Ureter (tissue), 1 donor: ENCODE results near the gene GORASP1. TPM values are rescaled to one million over a fixed set of nuclear protein-coding genes. Genes with fewer than 3 reads are reported as not detected.
"Not testable (repeated sequence)": the region's sequence is repeated elsewhere in the genome, so short reads cannot be mapped to it uniquely, and the experiment has no call there.

ENCODE experiments used
- DNase-seq: peaks from one replicate; pipeline ENCODE4 v3.0.0-alpha.2; 2020; ENCODE audit warnings: low spot score
- total RNA-seq: library from RNA; stranded (reverse); gene quantifications from one replicate; pipeline ENCODE4 v1.2.4, GENCODE V29; 2023
- donor health status: DM: yes; HTN: yes; CAD: no.

GORASP1 gene
- total RNA-seq, 1 donor from 2014 or later, result 92.2 TPM

DNA sequence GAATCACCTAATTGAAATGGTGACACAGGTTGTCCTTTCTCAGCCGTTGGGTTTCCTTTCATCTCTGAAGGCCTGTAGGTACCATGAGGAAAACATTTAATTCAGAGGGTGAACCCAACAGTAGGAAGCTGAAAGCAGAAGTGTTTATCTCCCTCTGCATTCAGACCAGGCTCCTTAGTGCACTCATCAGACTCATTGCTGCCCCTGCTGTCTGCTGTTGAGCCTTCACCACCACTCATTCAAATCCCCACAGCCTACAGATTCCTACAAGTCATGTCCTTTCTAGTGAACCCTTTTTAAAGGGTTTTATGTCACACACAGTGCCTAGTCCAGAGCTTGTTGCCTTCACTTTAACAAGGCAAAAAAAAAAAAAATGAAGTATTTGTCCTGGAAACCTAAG lies 42.2 kb downstream of the GORASP1 start:
- DNase-seq, result no peak

DNA sequence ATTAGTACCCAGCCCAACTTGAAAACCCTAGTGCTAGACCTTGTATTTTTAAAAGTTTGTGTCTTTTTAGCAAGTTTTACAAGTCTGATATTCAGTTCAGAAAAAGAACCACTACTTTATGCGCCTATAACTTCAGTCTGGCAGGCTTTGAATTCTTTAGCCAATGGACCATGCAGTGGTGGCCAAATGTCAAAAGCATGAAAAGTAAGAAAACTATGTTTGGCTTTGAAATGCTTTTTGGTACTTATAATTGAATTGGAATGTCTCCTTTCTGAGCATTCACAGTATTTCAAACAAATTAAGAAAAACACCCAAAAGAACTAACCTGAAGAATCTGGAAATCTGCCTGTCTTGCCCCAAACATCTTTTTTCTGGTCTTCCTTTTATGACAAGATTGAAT lies 42.8 kb downstream of the GORASP1 start:
- DNase-seq, result no peak

DNA sequence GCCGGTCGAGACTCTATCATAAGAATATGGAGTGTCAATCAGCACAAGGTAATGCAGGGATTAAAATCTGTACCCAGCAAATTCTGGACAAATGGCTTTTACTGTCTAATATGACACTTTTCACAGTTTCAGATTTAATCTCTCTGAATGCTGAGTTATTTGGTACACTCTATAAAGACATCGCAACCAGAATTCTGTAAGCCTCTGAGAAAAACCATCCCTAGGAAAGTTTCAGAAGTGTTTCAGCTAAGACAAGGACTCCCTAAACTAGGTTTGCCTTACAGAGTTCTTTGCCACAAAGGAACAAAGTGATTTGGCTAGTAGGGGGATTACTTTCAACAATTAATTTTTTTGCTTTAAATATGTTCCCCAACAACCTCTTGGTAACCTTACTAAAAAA lies 44.3 kb downstream of the GORASP1 start:
- no peak for DNase-seq

DNA sequence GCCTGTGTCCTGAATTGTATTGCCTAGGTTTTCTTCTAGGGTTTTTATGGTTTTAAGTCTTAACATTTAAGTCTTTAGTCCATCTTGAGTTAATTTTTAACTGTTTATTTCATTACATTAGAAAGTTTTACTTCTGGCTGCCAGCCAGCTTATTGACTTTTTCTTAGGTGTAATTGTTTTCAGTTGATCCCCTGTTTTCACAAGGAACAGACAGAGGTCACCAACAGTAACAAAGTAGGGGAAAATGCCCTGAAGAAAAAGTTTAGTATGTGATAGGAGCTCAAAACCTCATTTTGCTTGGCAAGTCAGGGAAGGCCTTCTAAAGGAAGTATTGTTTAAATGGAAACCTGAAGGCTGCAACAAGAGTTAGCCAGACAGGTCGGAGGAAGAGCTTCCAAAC lies 45.2 kb downstream of the GORASP1 start:
- no peak for DNase-seq

DNA sequence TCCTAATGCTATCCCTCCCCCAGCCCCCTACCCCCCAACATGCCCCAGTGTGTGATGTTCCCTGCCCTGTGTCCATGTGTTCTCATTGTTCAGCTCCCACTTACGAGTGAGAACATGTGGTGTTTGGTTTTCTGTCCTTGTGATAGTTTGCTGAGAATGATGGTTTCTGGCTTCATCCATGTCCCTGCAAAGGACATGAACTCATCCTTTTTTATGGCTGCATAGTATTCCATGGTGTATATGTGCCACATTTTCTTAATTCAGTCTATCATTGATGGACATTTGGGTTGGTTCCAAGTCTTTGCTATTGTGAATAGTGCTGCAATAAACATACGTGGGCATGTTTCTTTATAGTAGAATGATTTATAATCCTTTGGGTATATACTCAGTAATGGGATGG lies 46.2 kb downstream of the GORASP1 start:
- not testable (repeated sequence) for DNase-seq

DNA sequence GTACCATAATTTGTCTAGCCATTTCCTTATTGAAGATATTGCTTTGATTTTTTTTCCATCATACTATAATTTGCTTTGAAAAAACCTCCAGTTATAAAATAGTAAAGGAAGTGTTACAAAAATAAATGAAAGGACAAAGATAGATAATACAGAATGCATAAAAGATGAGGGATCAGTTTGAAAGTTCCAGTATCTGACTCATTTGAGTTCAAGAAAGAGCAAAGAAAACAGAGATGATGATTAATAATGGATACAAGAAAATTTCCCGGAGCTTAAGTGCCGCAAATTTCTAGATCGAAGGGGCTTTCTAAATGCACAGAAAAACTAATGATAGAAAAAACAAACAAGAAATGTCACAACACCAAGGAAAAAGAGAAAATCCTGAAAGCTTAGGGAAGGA lies 51.3 kb downstream of the GORASP1 start:
- no peak for DNase-seq

DNA sequence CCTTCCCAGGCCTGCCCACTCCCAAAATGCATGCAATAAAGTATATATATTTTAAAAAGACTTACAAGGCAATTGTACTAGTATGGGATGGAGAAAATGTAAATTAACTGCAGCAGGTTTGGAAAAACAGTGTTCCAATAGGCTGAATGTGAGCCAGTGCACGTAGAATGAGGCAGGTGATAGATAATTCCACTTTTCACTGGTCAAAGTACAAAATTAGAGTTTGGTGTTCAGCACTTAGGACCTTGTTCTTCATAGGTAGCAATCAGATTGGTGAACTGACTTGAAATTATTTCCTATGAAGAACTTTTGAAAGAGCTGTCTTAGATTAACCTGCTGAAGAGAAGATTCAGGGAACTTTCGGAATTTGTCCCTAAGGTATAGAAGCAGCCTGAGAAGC lies 53.7 kb downstream of the GORASP1 start:
- DNase-seq, result no peak

DNA sequence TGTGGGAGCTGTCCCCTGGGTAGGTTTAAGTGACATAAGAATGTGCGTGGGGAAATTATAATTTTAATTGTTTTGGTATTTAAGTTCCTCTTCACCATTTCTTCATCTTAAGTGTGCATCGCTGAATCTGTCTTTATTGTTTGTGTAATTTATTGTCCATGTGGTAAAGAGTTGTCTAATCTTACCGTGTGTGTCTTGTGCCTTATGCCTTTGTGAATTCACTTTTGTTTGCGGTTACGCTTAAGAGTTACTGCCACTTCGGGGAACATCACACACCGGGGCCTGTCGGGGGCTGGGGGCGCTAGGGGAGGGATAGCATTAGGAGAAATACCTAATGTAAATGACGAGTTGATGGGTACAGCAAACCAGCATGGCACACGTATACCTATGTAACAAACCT lies 54.8 kb downstream of the GORASP1 start:
- DNase-seq, result no peak

DNA sequence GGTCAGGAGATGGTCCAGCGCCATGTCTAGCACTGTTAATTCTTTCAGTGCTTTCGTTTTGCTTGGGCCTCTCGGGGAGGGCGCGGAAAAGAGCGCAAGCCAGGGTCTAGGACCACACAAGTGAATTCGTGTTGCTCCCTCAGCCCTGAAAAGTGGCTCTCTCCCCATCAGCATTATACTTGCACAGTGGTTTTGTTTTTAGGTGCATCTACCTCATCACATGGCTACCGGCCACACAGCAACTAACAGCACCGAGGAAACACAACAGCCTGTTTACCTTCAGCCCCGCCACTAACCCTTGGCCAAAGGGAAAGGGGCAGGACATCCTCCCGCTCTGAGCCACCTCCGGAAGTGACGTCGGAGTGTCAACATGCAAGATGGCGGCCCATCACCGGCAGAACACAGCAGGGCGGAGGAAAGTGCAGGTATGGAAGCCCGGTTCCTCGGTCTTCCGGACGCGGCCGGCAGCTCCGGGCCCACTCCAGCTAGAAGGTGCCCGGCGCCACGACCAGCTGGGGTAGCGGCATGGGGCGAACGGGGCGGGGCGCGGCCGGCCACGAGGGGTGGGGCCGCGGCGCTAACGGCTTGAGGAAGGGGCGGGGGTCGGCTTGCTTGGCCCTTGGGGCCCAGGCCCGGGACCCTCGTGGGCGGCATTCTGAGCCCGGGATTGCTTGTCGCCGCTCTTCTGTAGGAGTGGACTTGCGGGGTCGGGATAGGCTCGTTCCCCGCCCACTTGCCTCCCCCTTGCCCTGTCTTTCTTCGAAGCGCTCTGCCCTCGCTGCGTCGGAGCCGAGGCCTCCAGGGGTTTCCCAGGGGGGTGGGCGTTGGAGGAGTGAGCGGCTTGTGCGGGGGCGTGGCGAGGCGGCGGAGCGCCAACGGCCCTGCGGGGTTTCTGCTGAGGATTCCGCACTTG lies 55.5 kb downstream of the GORASP1 start, which contains the start of the genes SCN11A and WDR48:
SCN11A (minus strand) TSS at position 296 of the 913 bp plus-strand sequence. CDS start 101,582 bp downstream, outside the sequence.
WDR48 (plus strand) TSS at position 368 of the 913 bp plus-strand sequence; CDS start at position 378, 10 bp downstream.
- DNase-seq, result peak; percentile 96

DNA sequence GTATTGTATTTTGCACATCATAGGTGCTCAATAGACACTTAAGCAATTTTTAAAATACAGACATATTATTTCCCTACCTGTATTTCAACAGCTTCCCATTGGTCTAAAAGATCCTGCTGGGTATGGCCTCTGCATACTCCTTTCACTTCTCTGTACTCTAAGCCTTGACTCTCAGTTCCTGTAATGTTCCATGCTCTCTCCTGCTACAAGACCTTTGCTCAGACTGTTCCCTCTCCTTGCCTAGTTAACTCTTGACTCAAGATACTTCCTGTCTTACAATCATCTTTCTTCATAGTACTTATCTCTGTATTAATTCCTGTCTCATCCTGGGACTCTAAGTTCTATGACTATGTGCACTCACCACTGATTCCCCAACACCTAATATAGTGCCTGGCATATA lies 57.4 kb downstream of the GORASP1 start:
- DNase-seq, result no peak

Other genes starting within 250 kb of the GORASP1 start
- gene SCN11A, start 55.7 kb downstream of the GORASP1 start, total RNA-seq, result 34.5 TPM
- 58.4 TPM for gene WDR48, start 55.6 kb downstream of the GORASP1 start, total RNA-seq
- gene TTC21A, start 53 bp upstream of the GORASP1 start, total RNA-seq, result 19.7 TPM
- gene CSRNP1, start 46.0 kb upstream of the GORASP1 start, total RNA-seq, result 32.1 TPM
- 0.13 TPM for gene XIRP1, start 85.0 kb upstream of the GORASP1 start, total RNA-seq
- 1.5 TPM for gene CX3CR1, start 172.4 kb upstream of the GORASP1 start, total RNA-seq
- not detected for gene CCR8, start 222.1 kb upstream of the GORASP1 start, total RNA-seq